Measurements from ENCODE around the gene POLR3H. TPM values are rescaled to one million over a fixed set of nuclear protein-coding genes. Genes with fewer than 3 reads are reported as not detected.

POLR3H gene
- total and polyA plus RNA-seq, 10 of the 15 experiments (the other 5 are each of a cell fraction or from before 2014, with no cell fraction given), result 3.5 to 62.7 (median 24.6) TPM

DNA sequence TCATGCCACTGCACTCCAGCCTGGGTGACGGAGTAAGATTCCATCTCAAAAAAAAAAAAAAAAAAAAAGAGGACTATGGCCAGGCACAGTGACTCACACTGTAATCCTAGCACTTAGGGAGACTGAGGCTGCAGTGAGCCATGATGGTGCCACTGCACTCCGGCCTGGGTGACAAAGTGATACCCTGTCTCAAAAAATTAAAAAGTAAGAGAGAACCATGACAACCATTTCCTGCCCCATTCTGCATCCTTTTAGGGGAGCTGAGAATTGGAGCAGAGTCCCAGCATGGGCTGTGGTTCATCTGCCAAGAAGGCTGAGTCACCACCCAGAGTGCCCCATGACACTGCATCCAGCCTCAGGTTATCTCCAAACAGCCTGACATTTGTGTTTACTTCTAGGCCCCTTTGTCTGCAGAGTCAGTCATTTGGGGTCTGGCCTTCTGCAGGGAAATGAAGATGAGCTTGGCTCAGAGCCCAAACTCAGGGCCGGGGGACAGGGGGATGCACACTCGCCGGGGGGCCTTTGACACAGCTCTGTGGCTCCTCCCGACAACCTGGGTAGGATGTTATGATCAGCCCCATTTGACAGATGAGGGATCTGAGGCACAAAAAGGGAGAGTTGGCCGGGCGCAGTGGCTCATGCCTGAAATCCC is 21.3 kb upstream of the POLR3H start (continued):
- TF ChIP-seq ZBTB11 (CRISPR knock-in tag; IDR thresholded peaks at IDR 0.05) (no peak), PAX5 (IDR thresholded peaks at IDR 0.05; ENCODE audit: borderline replicate concordance, low read depth, low read length) (no peak), CBFB (IDR thresholded peaks at IDR 0.05; ENCODE audit: low read depth) (no peak), RB1 (IDR thresholded peaks at IDR 0.05; ENCODE audit: borderline replicate concordance) (no peak)

GRCh38 chr22:41564563-41564962 is 20.3 kb upstream of the POLR3H start:
- Histone ChIP-seq H3K4me2 (ENCODE audit: control insufficient read depth, insufficient read depth) (no peak overlapping the region), H3K79me2 (ENCODE audit: control insufficient read depth, insufficient read depth, low read length) (no peaks in the 10 kb centered on the region), H3K27me3 (replicated peaks in 1 of 2; ENCODE audit: control insufficient read depth in 2 of 2, insufficient read depth in 2 of 2, low read length in 1 of 2) (peaks cover 0 to 5% of the 10 kb centered on the region in 2 experiments; a peak in 3 of 4 replicates), H2AFZ (ENCODE audit: control insufficient read depth, low read depth, low read length) (no peak overlapping the region), H4K20me1 (ENCODE audit: control insufficient read depth, insufficient read depth) (no peaks in the 10 kb centered on the region), H3K4me3 (no peak overlapping the region), H3K27ac (ENCODE audit: control insufficient read depth, insufficient read depth) (no peak overlapping the region), H3K4me1 (ENCODE audit: control insufficient read depth, insufficient read depth, low read length) (no peaks in the 10 kb centered on the region), H3K9me3 (replicated peaks; ENCODE audit: control insufficient read depth, insufficient read depth, low read length) (no peaks in the 10 kb centered on the region), H3K36me3 (ENCODE audit: control insufficient read depth in 2 of 2, insufficient read depth in 2 of 2, low read length in 1 of 2) (no peaks in the 10 kb centered on the region), H3K9ac (ENCODE audit: control insufficient read depth, insufficient read depth, low read length) (no peak overlapping the region)
- FAIRE-seq (no peak), DNase-seq (ENCODE audit: low read depth, low spot score) (no peak), ATAC-seq (no peak)
- in situ Hi-C loops (cut with MboI), result no loop called here
- ChIA-PET SMC1A (ENCODE audit: uncharacterized antibody, unreplicated experiment) (no interaction called here), POLR2A (interaction anchor here (0.6 to 0.7 kb wide), 3 partner anchors 63 to 348 kb away, joined by 3 to 6 read pairs (median 4); no protein-coding TSS in a partner anchor), CTCF (no interaction called here), RAD21 (ENCODE audit: unreplicated experiment) (no interaction called here)
- 36% methylated on average over 8 of the region's 8 CpGs for WGBS (ENCODE audit: insufficient coverage, insufficient replicate concordance, low lambda C conversion rate, missing lambda C conversion rate)
- BruUV-seq (replicated peaks), result no TSS peak
- intact Hi-C loops (cut with micrococcal nuclease; ENCODE audit: unreplicated experiment), result no loop called here
- no peak for TF ChIP-seq TARDBP (IDR thresholded peaks at IDR 0.05; ENCODE audit: borderline replicate concordance)
- TF ChIP-seq, protein P1, sequence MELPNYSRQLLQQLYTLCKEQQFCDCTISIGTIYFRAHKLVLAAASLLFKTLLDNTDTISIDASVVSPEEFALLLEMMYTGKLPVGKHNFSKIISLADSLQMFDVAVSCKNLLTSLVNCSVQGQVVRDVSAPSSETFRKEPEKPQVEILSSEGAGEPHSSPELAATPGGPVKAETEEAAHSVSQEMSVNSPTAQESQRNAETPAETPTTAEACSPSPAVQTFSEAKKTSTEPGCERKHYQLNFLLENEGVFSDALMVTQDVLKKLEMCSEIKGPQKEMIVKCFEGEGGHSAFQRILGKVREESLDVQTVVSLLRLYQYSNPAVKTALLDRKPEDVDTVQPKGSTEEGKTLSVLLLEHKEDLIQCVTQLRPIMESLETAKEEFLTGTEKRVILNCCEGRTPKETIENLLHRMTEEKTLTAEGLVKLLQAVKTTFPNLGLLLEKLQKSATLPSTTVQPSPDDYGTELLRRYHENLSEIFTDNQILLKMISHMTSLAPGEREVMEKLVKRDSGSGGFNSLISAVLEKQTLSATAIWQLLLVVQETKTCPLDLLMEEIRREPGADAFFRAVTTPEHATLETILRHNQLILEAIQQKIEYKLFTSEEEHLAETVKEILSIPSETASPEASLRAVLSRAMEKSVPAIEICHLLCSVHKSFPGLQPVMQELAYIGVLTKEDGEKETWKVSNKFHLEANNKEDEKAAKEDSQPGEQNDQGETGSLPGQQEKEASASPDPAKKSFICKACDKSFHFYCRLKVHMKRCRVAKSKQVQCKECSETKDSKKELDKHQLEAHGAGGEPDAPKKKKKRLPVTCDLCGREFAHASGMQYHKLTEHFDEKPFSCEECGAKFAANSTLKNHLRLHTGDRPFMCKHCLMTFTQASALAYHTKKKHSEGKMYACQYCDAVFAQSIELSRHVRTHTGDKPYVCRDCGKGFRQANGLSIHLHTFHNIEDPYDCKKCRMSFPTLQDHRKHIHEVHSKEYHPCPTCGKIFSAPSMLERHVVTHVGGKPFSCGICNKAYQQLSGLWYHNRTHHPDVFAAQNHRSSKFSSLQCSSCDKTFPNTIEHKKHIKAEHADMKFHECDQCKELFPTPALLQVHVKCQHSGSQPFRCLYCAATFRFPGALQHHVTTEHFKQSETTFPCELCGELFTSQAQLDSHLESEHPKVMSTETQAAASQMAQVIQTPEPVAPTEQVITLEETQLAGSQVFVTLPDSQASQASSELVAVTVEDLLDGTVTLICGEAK (IDR thresholded peaks at IDR 0.05; ENCODE audit: borderline replicate concordance), result no peak
- TF ChIP-seq CREM (IDR thresholded peaks at IDR 0.05; ENCODE audit: low read depth), result no peak
- no peak for TF ChIP-seq ETV6 (conservative IDR thresholded peaks at IDR 0.05 in 1 of 2, IDR thresholded peaks at IDR 0.05 in 1 of 2; ENCODE audit: borderline replicate concordance in 1 of 2, low read depth in 1 of 2)
- no peak for TF ChIP-seq ZNF24 (IDR thresholded peaks at IDR 0.05)
- TF ChIP-seq MYC (IDR thresholded peaks at IDR 0.05; ENCODE audit: insufficient read depth, insufficient read length, insufficient replicate concordance, low read length, severe bottlenecking), result no peak
- TF ChIP-seq ASH2L (IDR thresholded peaks at IDR 0.05; ENCODE audit: borderline replicate concordance, low read depth), result no peak
- TF ChIP-seq RUNX3 (IDR thresholded peaks at IDR 0.05; ENCODE audit: low read length), result no peak
- TF ChIP-seq PAX5 (IDR thresholded peaks at IDR 0.05; ENCODE audit: borderline replicate concordance, low read depth, low read length), result no peak
- no peak for TF ChIP-seq RCOR1 (conservative IDR thresholded peaks at IDR 0.05; ENCODE audit: low read depth, low read length)
- no peak for TF ChIP-seq TCF7 (IDR thresholded peaks at IDR 0.05; ENCODE audit: borderline replicate concordance)
- no peak for TF ChIP-seq SIN3A (IDR thresholded peaks at IDR 0.05; ENCODE audit: low read depth, low read length)
- no peak for TF ChIP-seq MEF2A (IDR thresholded peaks at IDR 0.05; ENCODE audit: insufficient read depth, low read depth, low read length)

Measured in GM12878 (cell line).